ENCODE measurements around the gene SASH3. TPM values are rescaled to one million over a fixed set of nuclear protein-coding genes. Genes with fewer than 3 reads are reported as not detected.

Gene SASH3
- total RNA-seq, 2 donors from 2014 or later, result not detected

GRCh38 chrX:129761596-129761995, 18.2 kb upstream of the SASH3 start:
- Histone ChIP-seq H3K4me3 (ENCODE audit: low read length) (no peak overlapping the region), H3K9me3 (ENCODE audit: control insufficient read depth, low read length) (no peaks in the 10 kb centered on the region), H3K4me1 (ENCODE audit: control insufficient read depth, insufficient read depth, low read length) (no peaks in the 10 kb centered on the region), H3K27ac (ENCODE audit: low read depth, low read length) (no peak overlapping the region), H3K36me3 (ENCODE audit: control insufficient read depth, insufficient read depth, low read length) (no peaks in the 10 kb centered on the region), H3K9ac (ENCODE audit: extremely low read depth, low read length, poor library complexity, severe bottlenecking) (no peak overlapping the region), H3K27me3 (ENCODE audit: control insufficient read depth, insufficient read depth, low read length, poor library complexity, severe bottlenecking) (no peaks in the 10 kb centered on the region)
- Mint-ChIP-seq H3K27ac (no peak overlapping the region), H3K4me1 (no peaks in the 10 kb centered on the region), H3K4me3 (no peak overlapping the region), H3K27me3 (ENCODE audit: insufficient read depth) (no peaks in the 10 kb centered on the region), H3K36me3 (ENCODE audit: low read depth) (no peaks in the 10 kb centered on the region), H3K9me3 (peaks cover 3% of the 10 kb centered on the region)
- no peak for TF ChIP-seq CTCF (conservative IDR thresholded peaks at IDR 0.05)
- WGBS, 2 experiments (ENCODE audit: insufficient coverage in 1 of 2, insufficient read length in 1 of 2), result 95 to 100% methylated on average over 1 to 4 of the region's 4 CpGs
- no peak for DNase-seq

GRCh38 chrX:129762448-129762847, 17.3 kb upstream of the SASH3 start:
- Histone ChIP-seq H3K9me3 (ENCODE audit: control insufficient read depth, low read length) (no peaks in the 10 kb centered on the region), H3K36me3 (ENCODE audit: control insufficient read depth, insufficient read depth, low read length) (no peaks in the 10 kb centered on the region), H3K9ac (ENCODE audit: extremely low read depth, low read length, poor library complexity, severe bottlenecking) (no peak overlapping the region), H3K4me3 (ENCODE audit: low read length) (no peak overlapping the region), H3K27me3 (ENCODE audit: control insufficient read depth, insufficient read depth, low read length, poor library complexity, severe bottlenecking) (no peaks in the 10 kb centered on the region), H3K27ac (ENCODE audit: low read depth, low read length) (no peak overlapping the region), H3K4me1 (ENCODE audit: control insufficient read depth, insufficient read depth, low read length) (no peaks in the 10 kb centered on the region)
- Mint-ChIP-seq H3K9me3 (peaks cover 3% of the 10 kb centered on the region), H3K36me3 (ENCODE audit: low read depth) (no peaks in the 10 kb centered on the region), H3K4me1 (no peaks in the 10 kb centered on the region), H3K4me3 (no peak overlapping the region), H3K27me3 (ENCODE audit: insufficient read depth) (no peaks in the 10 kb centered on the region), H3K27ac (no peak overlapping the region)
- WGBS, 2 experiments (ENCODE audit: insufficient coverage in 1 of 2, insufficient read length in 1 of 2), result 73% methylated on average over 3 of the region's 3 CpGs; no CpG with 5 or more reads in 1 of the 2 experiments
- DNase-seq, result no peak
- TF ChIP-seq CTCF (conservative IDR thresholded peaks at IDR 0.05), result no peak

GRCh38 chrX:129763666-129764065, 16.1 kb upstream of the SASH3 start:
- H3K27ac ChIP-seq (ENCODE audit: low read depth, low read length), result no peak overlapping the region
- H3K4me1 ChIP-seq (ENCODE audit: control insufficient read depth, insufficient read depth, low read length), result no peaks in the 10 kb centered on the region
- no peak overlapping the region for H3K4me3 ChIP-seq (ENCODE audit: low read length)
- H3K9me3 ChIP-seq (ENCODE audit: control insufficient read depth, low read length), result no peaks in the 10 kb centered on the region
- H3K27me3 ChIP-seq (ENCODE audit: control insufficient read depth, insufficient read depth, low read length, poor library complexity, severe bottlenecking), result no peaks in the 10 kb centered on the region
- no peaks in the 10 kb centered on the region for H3K27me3 Mint-ChIP-seq (ENCODE audit: insufficient read depth)
- no peaks in the 10 kb centered on the region for H3K36me3 ChIP-seq (ENCODE audit: control insufficient read depth, insufficient read depth, low read length)
- H3K27ac Mint-ChIP-seq, result no peak overlapping the region
- no peaks in the 10 kb centered on the region for H3K36me3 Mint-ChIP-seq (ENCODE audit: low read depth)
- H3K9me3 Mint-ChIP-seq, result peaks cover 5% of the 10 kb centered on the region
- DNase-seq, result no peak
- H3K4me1 Mint-ChIP-seq, result no peaks in the 10 kb centered on the region
- TF ChIP-seq CTCF (conservative IDR thresholded peaks at IDR 0.05), result no peak
- H3K9ac ChIP-seq (ENCODE audit: extremely low read depth, low read length, poor library complexity, severe bottlenecking), result no peak overlapping the region
- H3K4me3 Mint-ChIP-seq, result no peak overlapping the region
